GM12872 (cell line): ENCODE results near the gene MCHR1.

Source experiments
- CTCF ChIP-seq: IDR thresholded peaks from 3 replicates; pipeline ENCODE4 v1.5.1; 2011; ENCODE audit warnings: low read depth, mild to moderate bottlenecking, low read length, moderate library complexity; ENCODE audit not compliant: insufficient read depth

MCHR1 gene

GRCh38 chr22:40705918-40706682 lies 26.8 kb downstream of the MCHR1 start:
- TF ChIP-seq CTCF: no peak

GRCh38 chr22:40707154-40707553 lies 27.9 kb downstream of the MCHR1 start:
- no peak for TF ChIP-seq CTCF

GRCh38 chr22:40708177-40708576 lies 28.9 kb downstream of the MCHR1 start:
- no peak for TF ChIP-seq CTCF

- TF ChIP-seq CTCF: no peak
Observed at GRCh38 chr22:40709752-40710413, 30.6 kb downstream of the MCHR1 start.

- no peak for TF ChIP-seq CTCF
Observed at GRCh38 chr22:40712311-40712710, 33.0 kb downstream of the MCHR1 start.

- TF ChIP-seq CTCF: no peak
Observed at GRCh38 chr22:40714499-40715337, 35.4 kb downstream of the MCHR1 start.

GRCh38 chr22:40716116-40716515 lies 36.8 kb downstream of the MCHR1 start:
- no peak for TF ChIP-seq CTCF
